ENCODE measurements around the gene DSCAML1.

Gene DSCAML1

DNA sequence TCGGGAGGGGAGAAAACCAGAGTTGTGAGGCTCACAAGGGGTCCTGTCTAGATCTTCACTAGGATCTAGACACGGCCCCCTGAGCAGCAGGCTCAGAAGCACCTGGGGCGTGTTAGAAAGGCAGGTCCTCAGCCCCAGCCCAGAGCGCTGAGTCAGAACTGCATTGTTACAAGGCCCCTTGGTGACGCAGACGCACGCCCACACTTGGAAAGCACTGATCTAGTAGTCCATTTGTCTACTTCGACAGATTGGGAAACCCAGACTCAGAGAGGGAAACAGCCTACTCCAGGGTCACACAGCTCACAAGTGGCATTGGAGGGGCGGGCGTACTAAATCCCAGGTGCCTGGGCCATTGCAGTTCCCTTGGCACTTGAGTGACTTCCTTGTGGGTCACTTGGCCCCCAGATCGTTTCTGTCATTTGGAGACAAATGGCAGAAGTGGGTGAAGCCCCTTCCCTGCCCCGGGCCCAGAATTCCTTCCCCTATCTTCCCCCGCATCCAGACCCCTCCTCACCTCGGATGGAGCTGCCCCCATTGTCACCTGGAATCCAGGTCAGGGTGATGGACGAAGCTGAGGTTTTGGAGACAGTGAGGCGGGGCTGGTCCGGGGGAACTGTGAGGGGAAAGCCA, 358.5 kb downstream of the DSCAML1 start:
- H3K4me3 ChIP-seq (ENCODE audit: low read depth, low read length, poor library complexity, severe bottlenecking): no peak overlapping the region
- H3K4me1 ChIP-seq (ENCODE audit: insufficient read depth, low read length, severe bottlenecking): no peaks in the 10 kb centered on the region
- H3K9me2 ChIP-seq (ENCODE audit: low read depth, low read length): no peaks in the 10 kb centered on the region
- no peaks in the 10 kb centered on the region for H3F3A ChIP-seq (ENCODE audit: insufficient read depth, low read length)
- H3K4me2 ChIP-seq (ENCODE audit: low read length): no peak overlapping the region
- no peaks in the 10 kb centered on the region for H3K27me3 ChIP-seq (ENCODE audit: insufficient read depth, low read length)
- TF ChIP-seq, protein P1, sequence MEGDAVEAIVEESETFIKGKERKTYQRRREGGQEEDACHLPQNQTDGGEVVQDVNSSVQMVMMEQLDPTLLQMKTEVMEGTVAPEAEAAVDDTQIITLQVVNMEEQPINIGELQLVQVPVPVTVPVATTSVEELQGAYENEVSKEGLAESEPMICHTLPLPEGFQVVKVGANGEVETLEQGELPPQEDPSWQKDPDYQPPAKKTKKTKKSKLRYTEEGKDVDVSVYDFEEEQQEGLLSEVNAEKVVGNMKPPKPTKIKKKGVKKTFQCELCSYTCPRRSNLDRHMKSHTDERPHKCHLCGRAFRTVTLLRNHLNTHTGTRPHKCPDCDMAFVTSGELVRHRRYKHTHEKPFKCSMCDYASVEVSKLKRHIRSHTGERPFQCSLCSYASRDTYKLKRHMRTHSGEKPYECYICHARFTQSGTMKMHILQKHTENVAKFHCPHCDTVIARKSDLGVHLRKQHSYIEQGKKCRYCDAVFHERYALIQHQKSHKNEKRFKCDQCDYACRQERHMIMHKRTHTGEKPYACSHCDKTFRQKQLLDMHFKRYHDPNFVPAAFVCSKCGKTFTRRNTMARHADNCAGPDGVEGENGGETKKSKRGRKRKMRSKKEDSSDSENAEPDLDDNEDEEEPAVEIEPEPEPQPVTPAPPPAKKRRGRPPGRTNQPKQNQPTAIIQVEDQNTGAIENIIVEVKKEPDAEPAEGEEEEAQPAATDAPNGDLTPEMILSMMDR (IDR thresholded peaks at IDR 0.05; ENCODE audit: low read length): no peak
- TF ChIP-seq EZH2 (IDR thresholded peaks at IDR 0.05; ENCODE audit: borderline replicate concordance, low read length): no peak
- no peaks in the 10 kb centered on the region for H3K79me2 ChIP-seq (ENCODE audit: insufficient read depth, low read length)
- H3K27ac ChIP-seq (ENCODE audit: low read depth, low read length, poor library complexity, severe bottlenecking): no peak overlapping the region
- H3K9me3 ChIP-seq (ENCODE audit: low read length): no peaks in the 10 kb centered on the region
- H4K20me1 ChIP-seq (ENCODE audit: insufficient read depth, low read length): no peaks in the 10 kb centered on the region
- H3K9ac ChIP-seq (ENCODE audit: low read length): no peak overlapping the region
- H2AFZ ChIP-seq (ENCODE audit: low read length): no peak overlapping the region
- H3K36me3 ChIP-seq (ENCODE audit: insufficient read depth, low read length): no peaks in the 10 kb centered on the region

DNA sequence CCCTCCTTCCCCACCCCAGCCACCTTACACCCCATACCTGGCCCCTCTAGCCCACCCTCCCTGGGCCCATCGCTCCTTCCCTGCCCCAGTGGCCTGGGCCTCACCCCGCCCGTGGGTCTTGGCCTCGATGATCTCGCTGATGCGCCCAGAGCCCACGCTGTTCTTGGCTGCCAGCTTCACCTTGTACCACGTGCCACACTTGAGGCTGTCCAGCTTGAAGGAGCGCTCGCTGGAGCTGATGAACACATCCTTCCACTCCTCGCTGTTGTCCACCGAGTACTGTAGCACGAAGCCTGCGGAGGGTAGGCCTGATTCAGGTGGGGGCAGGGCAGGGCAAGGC, 359.3 kb downstream of the DSCAML1 start:
- no peaks in the 10 kb centered on the region for H3K27me3 ChIP-seq (ENCODE audit: insufficient read depth, low read length)
- H3K4me1 ChIP-seq (ENCODE audit: insufficient read depth, low read length, severe bottlenecking): no peaks in the 10 kb centered on the region
- no peaks in the 10 kb centered on the region for H3F3A ChIP-seq (ENCODE audit: insufficient read depth, low read length)
- no peaks in the 10 kb centered on the region for H3K36me3 ChIP-seq (ENCODE audit: insufficient read depth, low read length)
- H3K9ac ChIP-seq (ENCODE audit: low read length): no peak overlapping the region
- no peaks in the 10 kb centered on the region for H4K20me1 ChIP-seq (ENCODE audit: insufficient read depth, low read length)
- TF ChIP-seq EZH2 (IDR thresholded peaks at IDR 0.05; ENCODE audit: borderline replicate concordance, low read length): no peak
- TF ChIP-seq, protein P1 (IDR thresholded peaks at IDR 0.05; ENCODE audit: low read length): no peak
- no peaks in the 10 kb centered on the region for H3K9me2 ChIP-seq (ENCODE audit: low read depth, low read length)
- H3K79me2 ChIP-seq (ENCODE audit: insufficient read depth, low read length): no peaks in the 10 kb centered on the region
- H3K27ac ChIP-seq (ENCODE audit: low read depth, low read length, poor library complexity, severe bottlenecking): no peak overlapping the region
- no peak overlapping the region for H3K4me3 ChIP-seq (ENCODE audit: low read depth, low read length, poor library complexity, severe bottlenecking)
- H3K4me2 ChIP-seq (ENCODE audit: low read length): no peak overlapping the region
- no peaks in the 10 kb centered on the region for H3K9me3 ChIP-seq (ENCODE audit: low read length)
- H2AFZ ChIP-seq (ENCODE audit: low read length): no peak overlapping the region

DNA sequence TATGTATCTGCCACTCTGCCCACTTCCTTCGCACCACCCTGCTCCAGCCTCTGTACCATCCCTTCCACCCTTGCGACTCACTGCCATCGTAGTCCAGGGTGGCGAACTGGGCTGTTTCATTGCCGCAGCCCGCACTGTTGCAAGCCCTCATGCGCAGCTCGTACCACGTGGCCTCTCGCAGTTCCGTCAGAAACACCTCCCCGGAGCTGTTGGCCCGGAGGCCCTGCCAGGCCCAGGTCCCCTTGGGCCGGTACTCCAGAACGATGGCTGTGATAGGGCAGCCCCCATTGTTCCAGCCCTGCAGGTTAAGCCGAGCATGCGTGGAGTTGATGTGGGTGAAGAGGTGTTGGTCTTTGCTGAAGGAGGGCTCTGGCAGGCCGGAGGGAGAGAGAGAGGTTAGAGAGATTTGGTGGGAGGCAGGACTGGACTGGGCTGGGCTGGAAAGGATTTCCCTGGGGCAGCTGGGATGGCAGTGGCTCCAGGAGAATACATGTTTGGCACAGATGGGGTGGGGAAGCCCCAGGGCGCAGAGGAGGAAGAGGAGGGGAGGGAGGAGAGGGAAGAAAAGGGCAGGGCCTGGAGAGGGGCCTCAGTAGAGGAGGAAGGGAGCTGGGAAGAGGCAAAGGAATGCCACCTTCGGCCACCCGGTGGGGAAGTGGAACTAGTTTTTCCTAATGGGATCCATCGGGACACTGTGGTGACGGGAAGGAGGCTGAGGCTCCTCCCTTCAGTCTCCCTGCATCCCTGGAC, 359.8 kb downstream of the DSCAML1 start:
- H3K4me2 ChIP-seq (ENCODE audit: low read length): no peak overlapping the region
- no peaks in the 10 kb centered on the region for H3K36me3 ChIP-seq (ENCODE audit: insufficient read depth, low read length)
- H3K27me3 ChIP-seq (ENCODE audit: insufficient read depth, low read length): no peaks in the 10 kb centered on the region
- no peaks in the 10 kb centered on the region for H4K20me1 ChIP-seq (ENCODE audit: insufficient read depth, low read length)
- H3K4me1 ChIP-seq (ENCODE audit: insufficient read depth, low read length, severe bottlenecking): no peaks in the 10 kb centered on the region
- no peak for TF ChIP-seq EZH2 (IDR thresholded peaks at IDR 0.05; ENCODE audit: borderline replicate concordance, low read length)
- TF ChIP-seq, protein P1 (IDR thresholded peaks at IDR 0.05; ENCODE audit: low read length): no peak
- H3K9ac ChIP-seq (ENCODE audit: low read length): no peak overlapping the region
- no peak overlapping the region for H2AFZ ChIP-seq (ENCODE audit: low read length)
- no peak overlapping the region for H3K27ac ChIP-seq (ENCODE audit: low read depth, low read length, poor library complexity, severe bottlenecking)
- no peaks in the 10 kb centered on the region for H3K9me3 ChIP-seq (ENCODE audit: low read length)
- H3K4me3 ChIP-seq (ENCODE audit: low read depth, low read length, poor library complexity, severe bottlenecking): no peak overlapping the region
- H3K79me2 ChIP-seq (ENCODE audit: insufficient read depth, low read length): no peaks in the 10 kb centered on the region
- H3F3A ChIP-seq (ENCODE audit: insufficient read depth, low read length): no peaks in the 10 kb centered on the region
- H3K9me2 ChIP-seq (ENCODE audit: low read depth, low read length): no peaks in the 10 kb centered on the region

Measured in OCI-LY1 (cell line).